K562 (cell line): ENCODE results near the gene PMVK. TPM values are rescaled to one million over a fixed set of nuclear protein-coding genes. Genes with fewer than 3 reads are reported as not detected.

Experiments used
- BRF1 ChIP-seq: IDR thresholded peaks from 3 replicates; pipeline ENCODE4 v1.6.1; 2011; ENCODE audit warnings: borderline replicate concordance, mild to moderate bottlenecking; ENCODE audit not compliant: insufficient read length; ENCODE audit errors: extremely low read depth
- CBFA2T3 ChIP-seq: fragments of 450-650 bp; IDR thresholded peaks from 2 replicates; pipeline ENCODE4 v1.6.1; 2017
- CCNT2 ChIP-seq: IDR thresholded peaks from 2 replicates; pipeline ENCODE4 v1.6.1; 2011; ENCODE audit warnings: borderline replicate concordance, low read depth, mild to moderate bottlenecking, moderate library complexity, mixed read lengths, low read length; ENCODE audit not compliant: insufficient read length; ENCODE audit errors: extremely low read depth
- EHMT2 ChIP-seq: fragments of 450-650 bp; IDR thresholded peaks from 2 replicates; pipeline ENCODE4 v1.6.1; 2018; ENCODE audit warnings: antibody characterized with exemption
- GATA2 ChIP-seq: sonication (generic); formaldehyde crosslinking; IDR thresholded peaks from 2 replicates; pipeline ENCODE4 v1.4.0; 2020; ENCODE audit warnings: mild to moderate bottlenecking, missing genetic modification reagents
- KLF16 ChIP-seq: IDR thresholded peaks from 2 replicates; pipeline ENCODE4 v1.6.1; 2016; ENCODE audit warnings: antibody characterized with exemption
- MAX ChIP-seq: sonication (generic); formaldehyde crosslinking; IDR thresholded peaks from 2 replicates; pipeline ENCODE4 v1.9.0; 2022; ENCODE audit warnings: mild to moderate bottlenecking, missing genetic modification reagents
- RCOR1 ChIP-seq, 2 experiments: IDR thresholded peaks; 2 replicates each; pipeline ENCODE4 v1.6.1; 2012; ENCODE audit warnings: low read depth in 2 of 2, low read length in 2 of 2, borderline replicate concordance in 1 of 2, improper control_type of control experiment in 1 of 2
- RHOXF2B ChIP-seq: fragments of 250-450 bp; sonication (Bioruptor Pico); conservative IDR thresholded peaks from 2 replicates; pipeline ENCODE4 v1.5.1; 2021
- SMARCC2 ChIP-seq: fragments of 450-650 bp; IDR thresholded peaks from 2 replicates; pipeline ENCODE4 v1.6.1; 2017; ENCODE audit warnings: antibody characterized with exemption, moderate library complexity, mild to moderate bottlenecking, low read depth
- TEAD4 ChIP-seq, 2 experiments: sonication (generic) in 1 of 2; formaldehyde crosslinking in 1 of 2; IDR thresholded peaks; 2 replicates each; pipeline versions ENCODE4 v1.6.1 to v1.8.0; 2012 to 2022; ENCODE audit warnings: borderline replicate concordance in 1 of 2, inconsistent platforms in 1 of 2, low read length in 1 of 2, mild to moderate bottlenecking in 1 of 2, missing genetic modification reagents in 1 of 2
- TFAM ChIP-seq: fragments of 250-450 bp; sonication (Bioruptor Pico); conservative IDR thresholded peaks from 2 replicates; pipeline ENCODE4 v1.5.0; 2021; ENCODE audit warnings: mild to moderate bottlenecking, moderate library complexity
- TRIM28 ChIP-seq: fragments of 450-650 bp; IDR thresholded peaks from 2 replicates; pipeline ENCODE4 v1.6.1; 2017
- ZKSCAN1 ChIP-seq: fragments of 150-350 bp; IDR thresholded peaks from 2 replicates; pipeline ENCODE4 v1.6.1; 2016; ENCODE audit warnings: low read depth, low read length
- ZNF778 ChIP-seq: fragments of 450-650 bp; formaldehyde crosslinking; IDR thresholded peaks from 2 replicates; pipeline ENCODE4 v1.4.0; 2020; ENCODE audit warnings: mild to moderate bottlenecking, moderate library complexity
- polyA plus RNA-seq, 8 experiments: library from polyadenylated mRNA; depleted of rRNA in 4 of 8; stranded (reverse) in 5 of 8; unstranded in 3 of 8; fragments of >200 nt; fragmentation: Nextera tagmentation in 2 of 8; fragmentation: Illumina TruSeq in 1 of 8; extraction: Ambion mirVana in 2 of 8; extraction: Trizol in 1 of 8; gene quantifications; 2 replicates each; pipeline versions ENCODE4 v1.2.1 to v1.2.3, GENCODE V29; 2011 to 2014; ENCODE audit warnings: inconsistent platforms in 1 of 8, missing spikeins in 1 of 8
- total RNA-seq, 7 experiments: library from RNA; depleted of rRNA in 6 of 7; stranded (reverse); fragments of >200 nt in 6 of 7; fragmentation: Illumina TruSeq in 2 of 7; extraction: Trizol in 2 of 7; gene quantifications; 2 replicates each; pipeline versions ENCODE4 v1.2.1 to v1.2.3, GENCODE V29; 2011 to 2021; ENCODE audit warnings: low replicate concordance in 1 of 7
- TF ChIP-seq, protein P1 (sequence below): fragments of 450-650 bp; IDR thresholded peaks from 2 replicates; pipeline ENCODE4 v1.6.1; 2016; ENCODE audit warnings: low read depth, mild to moderate bottlenecking, moderate library complexity
- TF ChIP-seq, protein P2 (sequence below), 2 experiments: fragments of 450-650 bp; conservative IDR thresholded peaks; 2 replicates each; pipeline ENCODE4 v1.6.1; 2017; ENCODE audit warnings: mild to moderate bottlenecking in 2 of 2, moderate library complexity in 2 of 2
- TF ChIP-seq, protein P3 (sequence below): IDR thresholded peaks from 2 replicates; pipeline ENCODE4 v1.6.1; 2014; ENCODE audit warnings: antibody characterized with exemption
- TF ChIP-seq, protein P4 (sequence below), 2 experiments: fragments of 450-650 bp in 1 of 2; IDR thresholded peaks; 2 replicates each; pipeline ENCODE4 v1.6.1; 2011 to 2017; ENCODE audit warnings: low read depth in 2 of 2, antibody characterized with exemption in 1 of 2, borderline replicate concordance in 1 of 2, low read length in 1 of 2, mild to moderate bottlenecking in 1 of 2, mixed read lengths in 1 of 2; ENCODE audit not compliant: control insufficient read depth in 1 of 2

The PMVK gene
- total and polyA plus RNA-seq, 9 of the 15 experiments (the other 6 are each of a cell fraction or from before 2014, with no cell fraction given), result 1.1 to 15.3 (median 6.3) TPM

DNA sequence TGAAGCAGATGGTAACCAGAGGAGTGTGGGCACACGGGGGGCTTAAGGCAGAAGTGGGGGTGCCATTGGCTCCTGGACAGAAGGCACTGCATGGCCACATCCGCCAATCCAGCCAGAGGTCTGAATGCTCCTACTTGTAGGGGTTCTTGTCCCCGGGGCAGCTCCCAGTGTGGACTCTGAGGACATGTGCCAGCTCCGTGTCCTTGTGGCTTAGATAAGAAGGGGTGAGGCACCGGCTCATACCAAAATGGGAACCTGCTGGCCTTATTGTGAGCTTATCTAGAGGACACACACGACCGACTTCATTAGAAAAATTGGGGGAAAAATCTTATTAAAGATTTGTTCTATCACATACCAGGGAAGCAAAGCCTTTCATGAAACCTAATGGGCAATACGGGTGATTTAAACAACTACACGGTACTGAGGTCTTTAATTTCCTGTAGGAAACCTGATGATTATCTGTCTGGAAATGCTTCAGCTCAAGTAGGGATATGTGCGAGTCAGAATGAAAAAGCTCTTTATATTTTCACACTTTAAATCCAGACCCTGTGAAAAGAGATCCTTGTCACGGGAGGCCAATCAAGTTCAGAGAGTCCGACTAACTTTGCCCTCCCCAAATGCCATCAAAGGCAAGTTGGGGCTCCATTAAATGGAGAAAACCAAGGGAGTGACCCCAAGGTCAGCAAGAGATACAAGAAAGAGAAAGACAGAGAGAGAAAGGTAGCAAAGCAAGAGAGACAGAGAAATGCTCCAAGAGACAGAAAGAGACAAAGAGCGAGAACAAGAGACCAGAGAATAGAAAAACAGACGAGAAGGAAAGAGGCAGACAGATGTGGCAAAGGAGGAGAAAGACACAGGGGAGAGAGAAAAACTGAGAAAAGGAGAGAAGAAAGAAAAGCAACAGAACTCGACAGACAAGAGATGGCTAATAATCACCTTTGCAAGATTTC is 52.3 kb downstream of the PMVK start (continued):
- no peak for TF ChIP-seq BRF1
- peak; percentile 38 to 92; a peak in 3 of 4 replicates for TF ChIP-seq RCOR1 (IDR thresholded peaks at IDR 0.05; ENCODE audit: borderline replicate concordance in 1 of 2, low read depth in 2 of 2, low read length in 2 of 2)
- TF ChIP-seq TEAD4 (IDR thresholded peaks at IDR 0.05; ENCODE audit: low read length), result peak; percentile 90
- TF ChIP-seq TEAD4 (CRISPR knock-in tag; IDR thresholded peaks at IDR 0.05; ENCODE audit: borderline replicate concordance), result no peak
- peak; percentile 91 for TF ChIP-seq CBFA2T3
- TF ChIP-seq GATA2, result peak; percentile 51
- TF ChIP-seq, protein P1, sequence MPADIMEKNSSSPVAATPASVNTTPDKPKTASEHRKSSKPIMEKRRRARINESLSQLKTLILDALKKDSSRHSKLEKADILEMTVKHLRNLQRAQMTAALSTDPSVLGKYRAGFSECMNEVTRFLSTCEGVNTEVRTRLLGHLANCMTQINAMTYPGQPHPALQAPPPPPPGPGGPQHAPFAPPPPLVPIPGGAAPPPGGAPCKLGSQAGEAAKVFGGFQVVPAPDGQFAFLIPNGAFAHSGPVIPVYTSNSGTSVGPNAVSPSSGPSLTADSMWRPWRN, result peak; percentile 87
- TF ChIP-seq SMARCC2, result peak; percentile 69
- no peak for TF ChIP-seq ZNF778 (CRISPR knock-in tag)
- TF ChIP-seq, protein P2, sequence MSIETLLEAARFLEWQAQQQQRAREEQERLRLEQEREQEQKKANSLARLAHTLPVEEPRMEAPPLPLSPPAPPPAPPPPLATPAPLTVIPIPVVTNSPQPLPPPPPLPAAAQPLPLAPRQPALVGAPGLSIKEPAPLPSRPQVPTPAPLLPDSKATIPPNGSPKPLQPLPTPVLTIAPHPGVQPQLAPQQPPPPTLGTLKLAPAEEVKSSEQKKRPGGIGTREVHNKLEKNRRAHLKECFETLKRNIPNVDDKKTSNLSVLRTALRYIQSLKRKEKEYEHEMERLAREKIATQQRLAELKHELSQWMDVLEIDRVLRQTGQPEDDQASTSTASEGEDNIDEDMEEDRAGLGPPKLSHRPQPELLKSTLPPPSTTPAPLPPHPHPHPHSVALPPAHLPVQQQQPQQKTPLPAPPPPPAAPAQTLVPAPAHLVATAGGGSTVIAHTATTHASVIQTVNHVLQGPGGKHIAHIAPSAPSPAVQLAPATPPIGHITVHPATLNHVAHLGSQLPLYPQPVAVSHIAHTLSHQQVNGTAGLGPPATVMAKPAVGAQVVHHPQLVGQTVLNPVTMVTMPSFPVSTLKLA (conservative IDR thresholded peaks at IDR 0.05), result peak in 1 of 2 experiments; percentile 68; a peak in 3 of 4 replicates
- TF ChIP-seq TFAM (CRISPR knock-in tag), result no peak
- peak; percentile 78 for TF ChIP-seq KLF16
- TF ChIP-seq RHOXF2B (CRISPR knock-in tag), result no peak
- peak; percentile 58; the same call in 1 of the 2 replicates for TF ChIP-seq EHMT2
- TF ChIP-seq TRIM28, result no peak
- peak; percentile 78 for TF ChIP-seq CCNT2
- TF ChIP-seq, protein P3, sequence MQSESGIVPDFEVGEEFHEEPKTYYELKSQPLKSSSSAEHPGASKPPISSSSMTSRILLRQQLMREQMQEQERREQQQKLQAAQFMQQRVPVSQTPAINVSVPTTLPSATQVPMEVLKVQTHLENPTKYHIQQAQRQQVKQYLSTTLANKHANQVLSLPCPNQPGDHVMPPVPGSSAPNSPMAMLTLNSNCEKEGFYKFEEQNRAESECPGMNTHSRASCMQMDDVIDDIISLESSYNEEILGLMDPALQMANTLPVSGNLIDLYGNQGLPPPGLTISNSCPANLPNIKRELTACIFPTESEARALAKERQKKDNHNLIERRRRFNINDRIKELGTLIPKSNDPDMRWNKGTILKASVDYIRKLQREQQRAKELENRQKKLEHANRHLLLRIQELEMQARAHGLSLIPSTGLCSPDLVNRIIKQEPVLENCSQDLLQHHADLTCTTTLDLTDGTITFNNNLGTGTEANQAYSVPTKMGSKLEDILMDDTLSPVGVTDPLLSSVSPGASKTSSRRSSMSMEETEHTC, result 0 out of 2 replicates have a peak, but pooled peaks have one; percentile 44
- TF ChIP-seq, protein P4, sequence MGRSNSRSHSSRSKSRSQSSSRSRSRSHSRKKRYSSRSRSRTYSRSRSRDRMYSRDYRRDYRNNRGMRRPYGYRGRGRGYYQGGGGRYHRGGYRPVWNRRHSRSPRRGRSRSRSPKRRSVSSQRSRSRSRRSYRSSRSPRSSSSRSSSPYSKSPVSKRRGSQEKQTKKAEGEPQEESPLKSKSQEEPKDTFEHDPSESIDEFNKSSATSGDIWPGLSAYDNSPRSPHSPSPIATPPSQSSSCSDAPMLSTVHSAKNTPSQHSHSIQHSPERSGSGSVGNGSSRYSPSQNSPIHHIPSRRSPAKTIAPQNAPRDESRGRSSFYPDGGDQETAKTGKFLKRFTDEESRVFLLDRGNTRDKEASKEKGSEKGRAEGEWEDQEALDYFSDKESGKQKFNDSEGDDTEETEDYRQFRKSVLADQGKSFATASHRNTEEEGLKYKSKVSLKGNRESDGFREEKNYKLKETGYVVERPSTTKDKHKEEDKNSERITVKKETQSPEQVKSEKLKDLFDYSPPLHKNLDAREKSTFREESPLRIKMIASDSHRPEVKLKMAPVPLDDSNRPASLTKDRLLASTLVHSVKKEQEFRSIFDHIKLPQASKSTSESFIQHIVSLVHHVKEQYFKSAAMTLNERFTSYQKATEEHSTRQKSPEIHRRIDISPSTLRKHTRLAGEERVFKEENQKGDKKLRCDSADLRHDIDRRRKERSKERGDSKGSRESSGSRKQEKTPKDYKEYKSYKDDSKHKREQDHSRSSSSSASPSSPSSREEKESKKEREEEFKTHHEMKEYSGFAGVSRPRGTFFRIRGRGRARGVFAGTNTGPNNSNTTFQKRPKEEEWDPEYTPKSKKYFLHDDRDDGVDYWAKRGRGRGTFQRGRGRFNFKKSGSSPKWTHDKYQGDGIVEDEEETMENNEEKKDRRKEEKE (IDR thresholded peaks at IDR 0.05; ENCODE audit: borderline replicate concordance in 1 of 2, control insufficient read depth in 1 of 2, low read depth in 2 of 2, low read length in 1 of 2), result no peak
- TF ChIP-seq ZKSCAN1, result peak; percentile 37; the same call in 1 of the 2 replicates
- TF ChIP-seq MAX (CRISPR knock-in tag), result peak; percentile 77
